Activated T-cell treated with anti-CD3 and anti-CD28 coated beads, Interleukin-2, amount 50 U/mL, for 48 hours (primary cell): Measurements from ENCODE around the gene BZW1.

ENCODE experiments used
- DNase-seq, 2 experiments: peaks; one replicate each; pipeline ENCODE4 v3.0.0-alpha.2; 2020

The BZW1 gene

DNA sequence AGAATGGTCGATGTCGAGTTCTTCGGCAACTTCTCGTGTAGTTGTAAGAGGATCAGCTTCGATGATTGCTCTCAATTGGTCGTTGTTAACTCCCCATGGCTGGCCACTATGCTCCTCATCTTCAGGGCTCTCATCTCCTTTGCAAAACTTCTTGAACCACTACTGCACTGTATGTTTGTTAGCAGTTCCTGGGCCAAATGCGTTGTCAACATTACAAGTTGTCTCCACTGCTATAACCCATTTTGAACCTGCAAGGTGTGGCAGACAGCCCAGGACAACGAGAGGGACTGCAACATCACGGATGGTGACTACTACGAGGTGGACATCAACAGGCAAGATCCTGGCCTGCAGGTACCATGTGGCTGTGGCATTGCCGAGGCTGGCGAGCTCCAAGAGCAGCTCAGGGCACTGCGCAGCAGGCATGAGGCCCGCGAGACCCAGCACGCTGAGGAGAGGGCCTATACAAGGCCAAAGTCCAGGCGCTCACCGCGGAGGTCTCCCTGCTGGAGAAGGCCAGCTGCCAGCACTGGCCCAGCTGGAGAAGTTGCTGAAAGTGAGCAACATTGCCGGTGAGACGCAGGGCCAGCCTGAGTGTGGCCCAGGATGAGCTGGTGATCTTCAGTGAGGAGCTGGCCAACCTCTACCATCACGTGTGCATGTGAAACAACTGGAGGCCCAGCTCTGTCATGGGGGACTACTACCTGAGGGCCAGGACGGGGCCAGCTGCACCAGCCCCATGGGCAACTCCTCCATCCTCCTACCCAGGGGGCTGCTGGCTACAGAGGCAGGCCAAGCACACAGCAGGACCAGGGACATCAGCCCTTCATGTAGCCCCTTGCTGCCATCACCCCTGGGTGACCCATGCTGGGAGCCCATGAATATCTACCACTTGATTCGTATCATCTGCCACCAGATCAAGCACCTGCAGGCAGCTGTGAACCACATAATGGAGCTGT is 32.6 kb downstream of the BZW1 start:
- DNase-seq, result no peak

DNA sequence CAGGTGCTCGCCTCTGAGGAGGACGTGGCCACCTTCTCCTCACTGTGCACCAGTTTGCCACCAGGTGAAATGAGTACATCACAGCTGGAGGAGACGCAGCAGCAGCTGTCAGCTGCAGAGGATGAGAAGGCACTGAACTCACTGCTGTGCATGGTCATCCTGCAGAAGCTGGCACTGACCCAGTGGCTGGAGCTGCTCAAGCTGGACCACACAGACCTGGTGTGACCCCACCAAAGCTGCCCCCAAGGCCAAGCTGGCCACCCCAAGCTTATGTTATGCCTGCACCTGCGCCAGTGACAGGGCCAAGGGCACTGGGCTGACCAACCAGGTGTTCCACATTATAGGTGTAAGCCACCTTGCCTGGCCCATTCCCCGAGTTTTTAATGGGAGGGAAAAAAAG is 33.5 kb downstream of the BZW1 start:
- DNase-seq, result no peak

GRCh38 chr2:200845669-200846325 is 34.1 kb downstream of the BZW1 start:
- no peak for DNase-seq

DNA sequence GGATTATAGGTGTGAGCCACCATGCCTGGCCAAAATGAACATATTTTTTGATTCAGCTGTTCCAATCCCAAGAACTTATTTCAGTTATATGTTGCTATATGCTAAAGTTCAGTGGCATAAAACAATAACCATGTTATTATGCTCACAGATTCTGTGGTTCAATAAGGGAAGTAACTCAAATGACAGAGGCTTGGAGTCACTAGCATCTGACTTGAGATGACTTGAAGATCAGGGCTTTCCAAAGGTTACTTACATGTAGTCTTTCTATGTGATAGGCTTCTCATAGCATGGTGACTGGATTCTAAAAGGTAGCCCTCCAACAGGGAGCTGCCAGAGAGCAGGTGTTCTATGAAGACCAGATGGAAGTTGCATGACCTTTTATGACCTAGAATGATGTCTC is 35.6 kb downstream of the BZW1 start:
- no peak for DNase-seq

GRCh38 chr2:200847939-200848338 is 36.2 kb downstream of the BZW1 start:
- no peak for DNase-seq

- DNase-seq, result no peak
Observed at GRCh38 chr2:200850512-200851256, 39.0 kb downstream of the BZW1 start.

DNA sequence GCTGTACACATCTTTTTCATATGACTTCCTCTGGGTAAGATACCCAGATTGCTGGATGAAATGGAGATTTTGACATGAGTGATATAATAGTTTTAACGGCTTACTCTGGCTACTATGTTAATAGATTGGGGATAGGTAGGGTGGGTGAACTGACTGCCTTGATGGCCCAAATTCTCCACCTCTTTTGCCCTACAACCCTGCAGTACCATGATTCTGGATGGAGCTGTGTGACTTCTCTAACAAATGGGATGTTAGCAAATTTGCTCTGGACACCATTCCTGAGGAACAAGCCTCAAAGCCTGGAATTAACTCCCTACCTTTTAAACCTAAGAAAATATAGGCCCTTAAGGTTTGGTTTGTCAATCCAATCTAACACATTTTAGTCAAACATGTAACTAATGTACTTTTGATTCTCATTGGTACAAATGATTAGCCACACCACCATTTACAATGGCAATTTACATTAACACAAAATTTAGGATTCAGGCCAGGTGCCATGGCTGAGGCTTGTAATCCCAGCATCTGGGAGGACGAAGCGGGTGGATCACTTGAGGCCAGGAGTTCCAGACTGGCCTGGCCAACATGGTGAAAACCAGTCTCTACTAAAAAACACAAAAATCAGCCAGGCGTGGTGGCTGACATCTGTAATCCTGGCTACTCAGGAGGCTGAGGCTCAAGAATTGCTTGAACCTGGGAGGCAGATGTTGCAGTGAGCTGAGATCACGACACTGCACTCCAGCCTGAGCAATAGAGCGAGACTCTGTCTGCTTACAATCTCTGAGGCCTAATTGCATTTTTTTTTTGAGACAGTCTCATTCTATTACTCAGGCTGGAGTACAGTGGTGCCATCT is 39.9 kb downstream of the BZW1 start:
- DNase-seq, result no peak

DNA sequence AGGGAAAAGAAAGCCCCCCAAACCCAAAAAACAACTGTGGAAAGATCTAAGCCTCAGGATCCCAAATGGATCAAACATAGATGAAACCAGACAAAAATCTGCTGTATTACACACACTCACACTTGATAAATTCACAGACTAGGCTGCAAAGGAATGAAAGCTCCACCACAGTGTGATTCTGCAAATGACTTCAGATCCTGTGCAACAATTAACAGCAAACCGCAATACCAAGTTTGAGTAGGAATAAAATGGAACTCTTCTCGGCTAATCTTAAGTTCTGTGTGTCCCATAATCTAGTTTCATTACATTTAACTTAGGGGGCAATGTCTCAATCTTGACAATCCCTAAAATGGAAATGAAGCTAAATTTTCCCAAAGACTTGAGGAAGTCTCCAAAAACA is 40.9 kb downstream of the BZW1 start:
- no peak for DNase-seq

DNA sequence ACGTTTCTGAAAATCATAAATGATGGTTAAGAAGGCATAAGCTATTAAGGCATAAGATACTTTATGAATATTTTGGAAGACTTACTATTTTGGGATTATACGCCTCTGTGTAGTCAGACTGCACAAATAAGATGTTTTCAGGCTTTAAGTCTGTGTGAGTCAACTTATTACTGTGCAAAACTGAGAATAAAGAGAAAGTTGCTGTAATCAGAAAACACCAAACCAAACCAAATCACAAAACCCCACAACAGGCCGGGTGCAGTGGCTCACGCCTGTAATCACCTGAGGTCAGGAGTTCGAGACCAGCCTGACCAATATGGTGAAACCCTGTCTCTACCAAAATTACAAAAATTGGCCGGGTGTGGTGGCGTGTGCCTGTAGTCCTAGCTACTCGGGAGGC is 45.1 kb downstream of the BZW1 start:
- DNase-seq, result no peak

- peak; percentile 50 to 58 for DNase-seq
Observed at GRCh38 chr2:200860092-200860795, 48.5 kb downstream of the BZW1 start.

DNA sequence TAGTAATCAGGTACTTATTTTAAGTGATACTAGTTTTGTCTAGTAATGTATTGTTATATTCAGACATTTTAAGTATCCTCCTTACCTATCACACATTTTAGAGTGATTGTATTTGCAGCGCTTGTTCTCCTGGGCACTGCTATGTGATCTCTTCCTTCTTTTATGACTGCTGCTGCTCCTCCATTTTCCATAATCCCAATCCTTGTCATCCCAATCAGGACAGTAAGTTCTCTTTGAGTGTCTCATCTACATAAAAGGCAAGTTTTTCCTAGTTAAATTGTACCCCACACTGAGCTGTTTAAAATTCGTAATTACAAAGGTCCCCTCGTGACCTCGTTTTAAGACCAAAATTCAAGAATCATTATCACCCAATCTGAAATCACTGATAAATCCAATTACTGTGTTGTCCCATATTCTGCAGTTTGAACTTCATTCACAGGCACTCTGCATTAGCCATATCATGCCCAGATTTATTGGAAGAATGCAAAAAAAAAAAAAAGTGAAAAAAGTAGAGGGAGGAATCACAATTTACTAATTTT is 50.0 kb downstream of the BZW1 start:
- no peak for DNase-seq

DNA sequence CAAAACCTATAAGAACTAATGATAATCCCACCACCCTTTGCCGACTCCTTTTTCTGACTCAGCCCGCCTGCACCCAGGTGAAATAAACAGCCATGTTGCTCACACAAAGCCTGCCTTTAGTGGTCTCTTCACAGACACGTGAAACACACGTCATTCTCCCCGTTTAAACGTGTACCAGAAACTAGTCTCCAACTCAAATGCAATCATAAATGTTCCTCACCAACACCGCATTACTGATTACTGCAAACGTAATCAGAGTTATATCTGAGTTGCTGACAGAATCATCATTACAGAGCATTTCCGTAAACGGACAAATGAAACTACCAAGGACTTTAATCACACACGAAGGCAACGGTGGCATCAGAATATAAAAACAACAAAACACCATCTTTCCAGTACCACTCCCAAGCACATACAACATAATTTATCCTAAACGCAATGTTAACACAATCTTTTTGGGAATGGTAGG is 50.9 kb downstream of the BZW1 start:
- peak; percentile 71 to 74 for DNase-seq

- DNase-seq, result peak in 1 of 2 experiments; percentile 51
Observed at GRCh38 chr2:200863782-200864175, 52.1 kb downstream of the BZW1 start.

DNA sequence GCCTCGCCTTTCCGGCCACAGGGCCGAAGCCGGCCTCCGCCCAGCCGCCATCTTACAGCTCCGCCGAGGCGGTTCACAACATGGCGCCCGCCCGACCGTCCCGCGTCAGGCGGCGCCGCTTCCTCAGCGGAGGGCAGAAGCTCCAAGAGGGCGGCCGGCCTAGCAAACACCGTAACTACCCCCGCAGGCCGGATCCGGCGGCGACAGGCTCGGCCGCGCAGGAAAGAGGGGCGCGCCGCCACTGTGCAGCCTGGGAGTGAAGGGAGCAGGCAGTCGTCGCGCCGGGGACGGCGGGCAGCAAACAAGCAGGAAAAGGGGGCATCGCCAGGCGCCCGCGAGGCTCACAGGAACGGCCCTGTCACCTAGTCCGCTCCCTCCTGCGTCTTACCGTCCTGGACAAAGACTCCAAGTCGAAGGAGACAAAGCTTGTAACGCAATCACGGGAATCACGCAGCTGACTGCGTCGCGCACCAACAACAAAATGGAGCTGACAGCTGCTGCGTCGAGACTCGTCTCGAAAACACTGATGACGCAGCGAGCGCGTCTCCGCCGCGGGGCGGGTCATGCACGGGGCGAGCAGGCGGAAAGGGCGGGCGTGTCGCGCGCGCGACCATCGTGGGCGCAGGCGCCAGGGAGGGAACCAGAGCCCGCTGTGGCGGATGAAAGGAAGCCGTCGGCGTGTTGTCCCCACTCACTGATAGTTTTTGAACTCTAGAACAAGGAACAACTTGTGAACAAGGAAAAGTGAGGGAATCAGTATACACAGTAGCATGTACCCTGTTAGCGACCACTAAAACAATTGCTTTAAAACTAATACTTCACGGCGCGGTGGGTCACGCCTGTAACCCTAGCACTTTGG is 52.7 kb downstream of the BZW1 start, which contains the start of gene CLK1:
CLK1 (minus strand) TSS at position 483 of the 859 bp plus-strand sequence. CDS start 2,796 bp downstream, outside the sequence.
- peak; percentile 98 for DNase-seq

DNA sequence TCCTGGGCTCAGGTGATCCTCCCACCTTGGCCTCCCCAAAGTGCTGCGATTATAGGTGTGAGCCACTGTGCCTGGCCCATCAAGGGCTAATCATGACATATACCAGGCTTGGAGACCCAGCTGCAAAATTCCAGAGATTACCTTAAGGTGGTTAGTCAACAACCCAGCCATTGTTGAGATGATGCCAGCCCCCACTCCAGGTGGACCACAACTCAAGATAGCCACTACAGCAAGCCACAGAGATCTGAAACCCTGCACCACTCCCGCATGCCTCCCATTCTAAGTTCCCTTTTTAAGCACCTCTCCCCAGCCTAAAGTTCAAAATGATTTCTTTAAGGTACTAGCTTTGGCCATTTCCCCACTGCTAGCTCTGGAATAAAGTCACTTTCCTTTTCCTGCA is 57.3 kb downstream of the BZW1 start:
- DNase-seq, result no peak

GRCh38 chr2:200871151-200871550 is 59.4 kb downstream of the BZW1 start:
- no peak for DNase-seq

DNA sequence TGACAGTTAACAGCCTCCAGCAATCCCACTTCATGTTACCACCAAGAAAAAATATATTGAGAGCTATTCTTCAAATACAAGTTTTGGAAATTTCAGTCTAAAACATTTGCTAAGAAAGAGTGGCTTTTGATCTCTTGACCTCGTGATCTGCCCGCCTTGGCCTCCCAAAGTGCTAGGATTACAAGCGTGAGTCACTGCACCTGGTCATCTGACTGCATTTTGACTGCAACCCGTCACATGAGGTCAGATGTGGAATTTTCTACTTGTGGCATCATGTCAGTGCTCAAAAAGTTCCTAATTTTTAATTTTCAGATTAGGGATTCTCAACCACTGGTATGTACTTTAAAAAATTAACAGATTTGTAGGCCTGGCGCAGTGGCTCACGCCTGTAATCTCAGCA is 61.9 kb downstream of the BZW1 start:
- DNase-seq, result no peak
